ENCODE results near the gene ZNF565.

GRCh38 chr19:36136964-36137686 is 77.3 kb downstream of the ZNF565 start:
- TF ChIP-seq CTCF (IDR thresholded peaks at IDR 0.05), result no peak
- TF ChIP-seq POLR2A (IDR thresholded peaks at IDR 0.05), result peak in 1 of 2 donors; percentile 82
